22Rv1 (cell line): Measurements from ENCODE around the gene SGCD.

Source experiments
- ZFX ChIP-seq: fragments of 450-650 bp; IDR thresholded peaks from 2 replicates; pipeline ENCODE4 v1.6.1; 2017; ENCODE audit warnings: antibody characterized with exemption, borderline replicate concordance
- TF ChIP-seq, protein P1 (sequence below): fragments of 450-650 bp; IDR thresholded peaks from 2 replicates; pipeline ENCODE4 v1.5.1; 2017; ENCODE audit warnings: mild to moderate bottlenecking

DNA sequence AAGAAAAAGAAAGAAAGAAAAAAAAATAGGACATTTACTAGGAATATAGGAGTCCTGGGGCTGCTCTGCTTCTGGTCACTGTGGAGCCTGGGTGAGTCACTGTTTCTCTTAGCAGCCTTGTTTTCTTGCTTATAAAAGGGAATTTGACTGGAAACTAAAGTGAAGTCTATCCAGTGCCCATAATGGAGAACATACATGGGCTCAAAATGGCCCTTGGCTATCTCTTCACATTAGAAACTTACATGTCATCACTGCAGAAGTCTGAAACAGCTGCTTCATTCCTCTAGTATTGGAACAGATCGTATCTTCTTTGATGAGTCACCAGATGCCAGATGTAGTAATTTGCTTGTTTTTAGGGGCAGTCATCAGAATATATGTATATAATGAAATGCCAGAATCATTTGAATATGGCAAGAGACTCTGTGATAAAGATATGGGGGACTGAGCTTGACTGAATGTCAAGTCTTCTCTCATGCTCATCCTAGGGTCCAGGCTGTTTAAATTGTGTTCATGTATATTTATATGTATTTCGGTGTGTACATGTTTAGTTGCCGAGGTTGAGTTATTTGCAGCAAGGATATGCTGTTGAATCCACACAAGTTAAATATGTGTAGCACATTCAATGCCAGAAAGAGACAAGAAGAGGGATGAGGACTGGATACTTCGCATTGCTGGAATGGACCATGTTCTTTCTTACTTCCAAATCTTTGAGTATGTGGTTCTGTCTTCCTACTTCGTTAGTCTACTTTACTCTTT, 56.7 kb downstream of the SGCD start:
- TF ChIP-seq, protein P1, sequence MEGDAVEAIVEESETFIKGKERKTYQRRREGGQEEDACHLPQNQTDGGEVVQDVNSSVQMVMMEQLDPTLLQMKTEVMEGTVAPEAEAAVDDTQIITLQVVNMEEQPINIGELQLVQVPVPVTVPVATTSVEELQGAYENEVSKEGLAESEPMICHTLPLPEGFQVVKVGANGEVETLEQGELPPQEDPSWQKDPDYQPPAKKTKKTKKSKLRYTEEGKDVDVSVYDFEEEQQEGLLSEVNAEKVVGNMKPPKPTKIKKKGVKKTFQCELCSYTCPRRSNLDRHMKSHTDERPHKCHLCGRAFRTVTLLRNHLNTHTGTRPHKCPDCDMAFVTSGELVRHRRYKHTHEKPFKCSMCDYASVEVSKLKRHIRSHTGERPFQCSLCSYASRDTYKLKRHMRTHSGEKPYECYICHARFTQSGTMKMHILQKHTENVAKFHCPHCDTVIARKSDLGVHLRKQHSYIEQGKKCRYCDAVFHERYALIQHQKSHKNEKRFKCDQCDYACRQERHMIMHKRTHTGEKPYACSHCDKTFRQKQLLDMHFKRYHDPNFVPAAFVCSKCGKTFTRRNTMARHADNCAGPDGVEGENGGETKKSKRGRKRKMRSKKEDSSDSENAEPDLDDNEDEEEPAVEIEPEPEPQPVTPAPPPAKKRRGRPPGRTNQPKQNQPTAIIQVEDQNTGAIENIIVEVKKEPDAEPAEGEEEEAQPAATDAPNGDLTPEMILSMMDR = no peak
- TF ChIP-seq ZFX = no peak
